GM21737 (cell line): ENCODE results near the gene CPA2.
"Not testable (repeated sequence)": the region's sequence is repeated elsewhere in the genome, so short reads cannot be mapped to it uniquely, and the experiment has no call there.

Source experiments
- ATAC-seq: cut with Tn5 transposase; IDR thresholded peaks from one replicate; pipeline ENCODE4 v1.9.1; 2021; ENCODE audit warnings: mild to moderate bottlenecking, moderate library complexity; ENCODE audit not compliant: unreplicated experiment

CPA2 gene

DNA sequence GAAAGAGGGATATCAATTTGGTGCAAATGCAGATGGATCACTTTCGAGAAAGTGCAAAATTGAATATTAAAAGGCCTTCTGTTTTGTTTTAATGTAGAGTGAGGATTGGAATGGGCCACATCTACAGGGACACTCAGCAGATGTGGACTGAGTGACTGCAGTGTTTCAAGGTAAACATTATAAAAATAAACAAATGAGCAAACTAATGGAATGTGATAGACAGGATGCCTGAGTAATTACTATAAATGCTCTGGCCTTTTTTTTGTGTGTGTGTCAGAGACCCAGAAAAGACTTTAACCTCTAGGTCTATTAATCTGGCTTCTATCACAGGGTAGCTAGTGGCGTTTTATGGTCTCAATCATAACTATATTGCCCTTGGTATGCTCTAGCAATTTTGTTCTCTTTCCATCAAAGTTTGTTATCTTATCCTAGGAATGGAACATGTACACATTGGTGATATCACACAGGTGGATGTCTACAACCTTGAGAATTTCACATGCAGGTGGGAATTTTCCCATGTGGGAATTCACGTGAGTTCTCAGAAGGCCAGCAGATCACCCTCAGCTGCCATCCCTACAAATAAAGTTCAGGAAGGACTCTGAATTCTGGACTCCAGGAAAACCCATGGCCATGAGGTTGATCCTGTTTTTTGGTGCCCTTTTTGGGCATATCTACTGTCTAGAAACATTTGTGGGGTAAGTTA, at the start of gene CPA2:
Gene CPA2, plus strand, starts transcription at position 606 of the 703 bp plus-strand sequence. Its CDS starts 19 bp downstream, at position 625.
- no peak for ATAC-seq

DNA sequence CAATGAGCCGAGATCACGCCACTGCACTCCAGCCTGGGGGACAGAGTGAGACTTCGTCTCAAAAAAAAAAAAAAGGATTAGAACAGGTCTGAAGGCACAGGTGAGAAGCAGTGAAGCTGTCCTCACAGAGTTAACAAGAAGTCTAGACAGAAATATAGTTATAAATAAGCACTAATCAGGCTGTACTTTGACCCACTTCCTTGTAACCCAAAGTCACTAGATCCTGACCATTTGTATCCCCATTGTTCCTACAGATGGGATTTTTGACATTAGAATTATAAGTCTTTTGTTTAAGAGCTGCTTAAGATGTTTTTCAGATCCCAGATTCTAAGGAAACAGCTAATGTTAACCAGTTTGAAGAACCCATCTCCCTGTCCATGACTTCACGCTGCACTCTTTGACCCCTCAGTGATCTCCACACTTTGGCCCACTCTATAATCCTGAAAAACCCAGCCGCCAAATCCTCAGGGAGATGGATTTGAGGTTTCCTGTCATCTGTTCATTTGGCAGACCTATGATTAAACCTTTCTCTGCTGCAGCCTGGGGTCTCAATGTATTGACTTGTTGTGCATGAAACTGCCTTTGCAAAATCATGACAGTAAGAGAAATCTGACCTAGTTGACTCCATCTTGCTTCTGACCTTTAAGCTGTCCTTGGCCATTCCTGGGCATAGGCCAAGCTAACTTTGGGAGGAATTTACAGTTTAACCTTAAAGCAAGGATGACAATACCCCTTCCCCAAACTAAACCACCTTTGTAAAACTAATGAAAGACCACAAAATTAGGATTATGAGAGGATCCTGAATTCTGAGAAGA, 47.6 kb upstream of the CPA2 start:
- ATAC-seq: no peak

GRCh38 chr7:130219871-130220270, 46.8 kb upstream of the CPA2 start:
- ATAC-seq: no peak

- ATAC-seq: no peak
Measured at GRCh38 chr7:130221746-130222145, 44.9 kb upstream of the CPA2 start.

DNA sequence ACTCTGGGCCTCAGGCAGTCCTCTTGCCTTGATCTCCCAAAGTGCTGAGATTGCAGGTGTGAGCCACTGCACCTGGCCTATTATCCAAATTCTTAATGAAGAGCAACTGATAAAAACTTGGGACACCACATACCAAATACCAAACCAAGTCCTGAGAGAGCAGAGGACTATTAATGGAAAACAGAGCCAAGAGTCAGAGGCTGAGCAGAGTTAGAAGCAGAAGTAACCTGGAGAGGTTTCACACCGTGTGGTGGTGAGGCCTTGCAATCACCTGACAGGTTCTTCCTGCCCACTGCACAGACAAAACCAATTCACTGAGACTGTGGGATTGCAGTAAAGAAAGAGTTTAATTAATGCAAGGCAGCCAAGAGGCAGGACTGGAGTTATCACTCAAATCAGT, 43.0 kb upstream of the CPA2 start:
- ATAC-seq: no peak

- no peak for ATAC-seq
Measured at GRCh38 chr7:130224210-130224609, 42.5 kb upstream of the CPA2 start.

DNA sequence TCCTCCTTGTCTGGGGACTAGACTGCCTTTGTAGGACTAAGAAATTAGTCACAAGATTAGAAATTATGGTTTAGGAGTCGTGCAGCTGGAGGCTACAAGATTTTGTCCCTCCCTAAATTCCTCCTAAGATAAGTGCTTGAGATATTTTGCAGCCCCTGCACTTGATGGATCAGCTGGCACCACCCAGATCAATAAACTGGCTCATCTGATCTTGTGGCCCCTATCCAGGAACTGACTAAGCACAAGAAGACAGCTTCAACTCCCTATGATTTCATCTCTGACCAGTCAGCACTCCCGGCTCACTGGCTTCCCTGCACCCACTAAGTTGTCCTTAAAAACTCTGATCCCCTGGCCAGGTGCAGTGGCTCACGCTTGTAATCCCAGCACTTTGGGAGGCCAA, 41.7 kb upstream of the CPA2 start:
- ATAC-seq: not testable (repeated sequence)

DNA sequence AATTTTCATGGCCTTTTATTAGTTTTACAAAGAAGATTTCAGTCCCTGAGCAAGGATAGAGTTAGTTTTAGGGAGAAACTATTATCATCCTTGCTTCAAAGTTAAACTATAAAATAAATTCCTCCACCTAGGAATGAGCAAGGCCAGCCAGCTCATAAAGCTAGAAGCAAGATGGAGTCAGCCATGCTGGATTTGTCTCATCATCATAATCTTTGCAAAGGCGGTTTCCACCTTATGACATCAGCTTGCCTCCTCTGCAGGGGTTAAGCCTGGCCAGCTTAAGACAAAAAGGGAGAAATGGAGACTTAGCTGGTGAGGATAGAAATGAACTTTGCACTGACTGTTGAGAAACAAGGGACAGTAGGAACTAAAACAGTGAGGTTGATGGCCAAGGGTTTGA, 40.3 kb upstream of the CPA2 start:
- ATAC-seq: no peak

DNA sequence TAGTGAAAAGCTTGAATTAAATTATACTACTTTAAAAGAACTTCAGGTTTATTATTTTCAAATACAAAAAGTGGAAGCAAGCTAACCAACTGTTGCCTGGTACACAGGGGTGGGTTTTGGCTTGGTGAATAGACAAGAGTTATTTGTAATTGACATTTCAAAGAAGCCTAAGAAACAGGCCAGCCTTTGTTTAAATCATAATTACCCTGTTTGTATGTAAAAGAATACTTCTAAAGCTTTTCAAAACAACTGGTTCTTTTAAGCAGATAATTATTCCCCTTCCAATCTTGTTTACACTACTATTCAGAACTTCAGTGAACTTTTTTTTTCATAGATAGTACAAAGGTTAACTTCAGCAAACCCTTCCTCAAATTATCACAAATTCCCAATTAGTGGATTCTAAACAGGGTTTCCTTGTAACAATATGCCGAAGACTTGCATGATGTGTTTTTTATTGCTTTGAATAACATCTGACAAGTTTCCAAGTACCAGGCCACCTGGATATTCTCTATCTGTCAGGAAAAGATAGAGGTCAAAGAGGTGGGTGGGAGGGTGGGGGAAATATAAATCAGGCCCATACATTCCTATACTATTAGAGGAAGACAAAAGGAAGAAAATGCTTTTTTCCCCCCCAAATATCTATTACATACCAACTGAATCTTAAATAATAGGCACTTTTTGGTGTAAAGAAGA, 38.6 kb upstream of the CPA2 start:
- no peak for ATAC-seq

- ATAC-seq: no peak
Measured at GRCh38 chr7:130228840-130229502, 37.7 kb upstream of the CPA2 start.

DNA sequence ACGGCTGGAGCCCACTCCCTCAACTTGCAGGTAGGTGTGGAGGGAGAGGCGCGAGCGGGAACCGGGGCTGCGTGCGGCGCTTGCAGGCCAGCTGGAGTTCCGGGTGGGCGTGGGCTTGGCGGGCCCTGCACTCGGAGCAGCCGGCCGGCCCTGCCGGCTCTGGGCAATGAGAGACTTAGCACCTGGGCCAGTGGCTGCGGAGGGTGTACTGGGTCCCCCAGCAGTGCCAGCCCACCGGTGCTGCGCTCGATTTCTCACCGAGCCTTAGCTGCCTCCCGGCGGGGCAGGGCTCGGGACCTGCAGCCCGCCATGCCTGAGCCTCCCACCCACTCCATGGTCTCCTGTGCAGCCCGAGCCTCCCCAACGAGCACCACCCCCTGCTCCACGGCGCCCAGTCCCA, 36.7 kb upstream of the CPA2 start:
- ATAC-seq: not testable (repeated sequence)

GRCh38 chr7:130231792-130232191, 34.9 kb upstream of the CPA2 start:
- ATAC-seq: no peak

DNA sequence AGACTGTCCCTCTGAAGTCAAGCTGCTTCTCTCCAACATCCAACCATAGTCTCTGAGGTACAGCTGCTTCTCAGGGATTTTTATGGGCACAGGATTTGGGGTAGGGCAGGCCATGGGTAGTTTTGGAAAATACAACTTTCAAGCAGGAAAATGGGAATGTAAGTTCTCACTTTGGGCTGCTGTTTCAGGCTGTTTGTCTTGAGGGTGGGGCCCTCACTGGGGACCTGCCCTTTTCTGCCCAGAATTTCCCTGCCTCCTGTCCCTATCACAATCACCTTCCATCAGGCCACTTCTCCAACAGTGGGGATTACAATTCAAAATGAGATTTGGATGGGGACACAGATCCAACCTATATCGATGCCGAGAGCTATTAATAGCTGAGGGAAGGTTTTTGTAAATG, 34.5 kb upstream of the CPA2 start:
- ATAC-seq: no peak

DNA sequence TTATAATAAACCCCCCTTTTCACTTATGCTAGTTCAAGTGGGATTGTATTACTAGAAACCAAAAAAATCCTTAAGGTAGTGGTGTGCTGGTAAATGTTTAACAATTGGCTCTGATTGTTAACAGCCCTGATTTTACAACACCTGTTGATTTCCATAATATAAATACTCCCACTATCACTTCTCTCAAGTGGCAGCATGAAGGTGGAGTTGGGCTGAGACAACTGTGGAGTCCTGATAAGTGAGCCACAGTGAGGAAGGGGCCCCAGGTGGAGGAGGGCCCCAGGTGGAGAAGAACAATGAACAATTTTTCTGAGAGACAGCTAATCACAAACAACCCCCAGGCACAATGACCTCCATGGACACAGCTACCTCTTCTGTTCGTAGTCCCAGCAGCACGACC, 32.6 kb upstream of the CPA2 start:
- ATAC-seq: no peak

GRCh38 chr7:130236361-130236760, 30.3 kb upstream of the CPA2 start:
- ATAC-seq: not testable (repeated sequence)

DNA sequence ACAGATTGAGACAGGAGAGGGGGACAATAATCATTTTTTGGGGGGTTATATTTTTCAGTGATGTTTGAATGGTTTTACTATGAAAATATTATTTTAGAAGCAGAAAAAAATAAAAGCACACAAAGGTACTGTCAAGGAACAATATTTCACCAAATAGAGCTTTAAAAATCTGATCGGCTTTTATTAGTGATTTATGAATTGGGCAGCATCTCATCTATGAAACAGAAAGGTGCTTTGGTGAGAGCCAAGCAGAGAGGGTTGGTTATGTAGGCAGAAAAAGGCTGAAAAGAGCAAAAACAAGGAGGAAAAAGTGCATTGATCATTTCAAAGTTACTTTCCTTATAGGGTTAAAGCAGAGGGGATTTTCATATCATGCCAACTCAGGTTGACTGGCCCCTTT, 26.4 kb upstream of the CPA2 start:
- ATAC-seq: no peak

GRCh38 chr7:130242198-130243014, 24.3 kb upstream of the CPA2 start:
- no peak for ATAC-seq

- ATAC-seq: not testable (repeated sequence)
Measured at GRCh38 chr7:130243486-130243885, 23.2 kb upstream of the CPA2 start.

DNA sequence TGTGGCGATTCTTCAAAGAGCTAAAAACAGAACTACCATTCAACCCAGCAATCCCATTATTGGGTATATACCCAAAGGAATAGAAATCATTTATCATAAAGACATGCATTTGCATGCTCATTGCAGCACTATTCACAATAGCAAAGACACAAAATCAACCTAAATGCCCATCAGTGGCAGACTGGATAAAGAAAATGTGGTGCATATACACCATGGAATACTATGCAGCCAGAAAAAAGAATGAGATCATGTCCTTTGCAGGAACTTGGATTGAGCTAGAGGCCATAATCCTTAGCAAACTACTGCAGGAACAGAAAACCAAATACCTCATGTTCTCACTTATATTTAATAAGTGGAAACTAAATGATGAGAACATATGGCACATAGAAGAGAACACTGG, 20.2 kb upstream of the CPA2 start:
- ATAC-seq: not testable (repeated sequence)

DNA sequence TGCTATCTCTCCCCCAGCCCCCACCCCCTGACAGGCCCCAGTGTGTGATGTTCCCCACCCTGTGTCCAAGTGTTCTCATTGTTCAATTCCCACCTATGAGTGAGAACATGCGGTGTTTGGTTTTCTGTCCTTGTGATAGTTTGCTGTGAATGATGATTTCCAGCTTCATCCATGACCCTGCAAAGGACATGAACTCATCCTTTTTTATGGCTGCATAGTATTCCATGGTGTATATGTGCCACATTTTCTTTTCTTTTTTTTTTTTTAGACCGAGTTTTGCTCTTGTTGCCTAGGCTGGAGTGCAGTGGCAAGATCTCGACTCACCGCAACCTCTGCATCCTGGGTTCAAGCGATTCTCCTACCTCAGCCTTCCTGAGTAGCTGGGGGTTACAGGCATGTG, 17.8 kb upstream of the CPA2 start:
- ATAC-seq: not testable (repeated sequence)
